CD4-positive, alpha-beta T cell (primary cell): ENCODE data around the gene TMED4. TPM values are rescaled to one million over a fixed set of nuclear protein-coding genes. Genes with fewer than 3 reads are reported as not detected.

Source experiments
- ATAC-seq: fragments of 200-7000 bp; cut with Tn5 transposase; one replicate; pipeline ENCODE4 v1.10.0; 2022; ENCODE audit warnings: mild to moderate bottlenecking; ENCODE audit not compliant: poor library complexity
- CTCF ChIA-PET: fragments of 350-600 bp; sonication (Branson Sonifier 250); formaldehyde crosslinking; loops from one replicate; lab custom pipeline; 2021; ENCODE audit warnings: antibody characterized with exemption, inconsistent platforms; lab: Charles Lee
- POLR2A ChIA-PET: fragments of 350-600 bp; sonication (Branson Sonifier 250); formaldehyde crosslinking; loops from one replicate; lab custom pipeline; 2021; ENCODE audit warnings: antibody characterized with exemption, inconsistent platforms; lab: Charles Lee
- DNase-seq, 14 experiments: peaks; one replicate each; pipeline ENCODE4 v3.0.0-alpha.2; 2013 to 2020; ENCODE audit warnings: mixed read lengths in 2 of 14
- H3K27ac ChIP-seq, 2 donors: one replicate each; pipeline versions ENCODE4 v1.5.1 to v1.7.0; 2013; ENCODE audit warnings: low read length in 2 of 2, low read depth in 1 of 2, mild to moderate bottlenecking in 1 of 2
- H3K27me3 ChIP-seq, 2 experiments: 1 replicate in 1 of 2; 2 replicates in 1 of 2; pipeline versions ENCODE4 v1.6.1 to v1.7.0; 2013; ENCODE audit warnings: low read length in 2 of 2, control low read depth in 1 of 2, mild to moderate bottlenecking in 1 of 2, moderate library complexity in 1 of 2; ENCODE audit not compliant: insufficient read depth in 2 of 2, control insufficient read depth in 1 of 2
- H3K36me3 ChIP-seq: one replicate; pipeline ENCODE4 v1.6.1; 2013; ENCODE audit warnings: low read length, control low read depth; ENCODE audit not compliant: insufficient read depth
- H3K4me1 ChIP-seq: one replicate; pipeline ENCODE4 v1.6.1; 2013; ENCODE audit warnings: low read length, control low read depth; ENCODE audit not compliant: insufficient read depth
- H3K4me3 ChIP-seq: one replicate; pipeline ENCODE4 v1.5.1; 2013; ENCODE audit warnings: mild to moderate bottlenecking, low read length, moderate library complexity
- H3K9me3 ChIP-seq, 2 experiments: 1 replicate in 1 of 2; 2 replicates in 1 of 2; pipeline versions ENCODE4 v1.6.1 to v1.7.0; 2013; ENCODE audit warnings: low read length in 2 of 2, mild to moderate bottlenecking in 2 of 2, control low read depth in 1 of 2, moderate library complexity in 1 of 2; ENCODE audit not compliant: control insufficient read depth in 1 of 2, insufficient read depth in 1 of 2
- H3K27ac Mint-ChIP-seq: one replicate; pipeline ENCODE4 v1.8.0; 2020; ENCODE audit warnings: mixed read lengths
- H3K27me3 Mint-ChIP-seq: one replicate; pipeline ENCODE4 v1.8.0; 2021; ENCODE audit warnings: mixed read lengths
- H3K36me3 Mint-ChIP-seq: one replicate; pipeline ENCODE4 v1.8.0; 2021; ENCODE audit warnings: low read depth, mixed read lengths
- H3K4me1 Mint-ChIP-seq: one replicate; pipeline ENCODE4 v1.8.0; 2021; ENCODE audit warnings: low read depth, mixed read lengths
- H3K4me3 Mint-ChIP-seq: one replicate; pipeline ENCODE4 v1.8.0; 2020; ENCODE audit warnings: mild to moderate bottlenecking, mixed read lengths
- H3K9me3 Mint-ChIP-seq: one replicate; pipeline ENCODE4 v1.8.0; 2020; ENCODE audit warnings: mixed read lengths
- CTCF ChIP-seq: fragments of 200-600 bp; IDR thresholded peaks from one replicate; pipeline ENCODE4 v1.8.0; 2022; ENCODE audit warnings: antibody characterized with exemption, mild to moderate bottlenecking
- intact Hi-C, 2 experiments: fragments of 100-400 bp; cut with DNase I in 1 of 2; cut with micrococcal nuclease in 1 of 2; formaldehyde crosslinking; loops; one replicate each; pipeline versions ENCODE4 v1.15.1 to v1.9.0; 2023 to 2025; cut with DNase I, micrococcal nuclease
- total RNA-seq, 174 experiments: library from RNA in 2 of 174; stranded (reverse) in 2 of 174; gene quantifications; one replicate each; pipeline ENCODE4 v1.2.3 and lab custom pipeline; 2021 to 2026

Gene TMED4
- total RNA-seq, 2 experiments from 2014 or later = 134 to 138 TPM

GRCh38 chr7:44534087-44534486 lies 47.9 kb downstream of the TMED4 start:
- POLR2A ChIA-PET = no interaction called here
- H3K27me3 Mint-ChIP-seq = no peaks in the 10 kb centered on the region
- CTCF ChIA-PET = interaction anchor here (1.1 kb wide), 1 partner anchor 32 kb away, joined by 4 read pairs; no protein-coding TSS in a partner anchor
- no peak for TF ChIP-seq CTCF
- no peak overlapping the region for H3K4me3 Mint-ChIP-seq
- Histone ChIP-seq H3K27ac (no peak overlapping the region), H3K36me3 (no peaks in the 10 kb centered on the region), H3K4me3 (no peak overlapping the region), H3K9me3 (no peaks in the 10 kb centered on the region), H3K4me1 (no peaks in the 10 kb centered on the region), H3K27me3 (no peaks in the 10 kb centered on the region)
- ATAC-seq (no peak), DNase-seq (no peak)
- no peaks in the 10 kb centered on the region for H3K36me3 Mint-ChIP-seq
- no peak overlapping the region for H3K27ac Mint-ChIP-seq
- intact Hi-C loops = no loop called here
- H3K4me1 Mint-ChIP-seq = no peaks in the 10 kb centered on the region
- H3K9me3 Mint-ChIP-seq = no peaks in the 10 kb centered on the region

GRCh38 chr7:44533301-44534055 lies 48.6 kb downstream of the TMED4 start:
- ChIA-PET POLR2A (no interaction called here), CTCF (no interaction called here)
- Mint-ChIP-seq H3K4me1 (no peaks in the 10 kb centered on the region), H3K36me3 (no peaks in the 10 kb centered on the region), H3K4me3 (no peak overlapping the region), H3K9me3 (no peaks in the 10 kb centered on the region), H3K27me3 (no peaks in the 10 kb centered on the region), H3K27ac (no peak overlapping the region)
- no peak for DNase-seq
- intact Hi-C loops = no loop called here
- no peak for ATAC-seq
- Histone ChIP-seq H3K9me3 (no peaks in the 10 kb centered on the region), H3K27ac (no peak overlapping the region), H3K4me1 (no peaks in the 10 kb centered on the region), H3K36me3 (no peaks in the 10 kb centered on the region), H3K27me3 (no peaks in the 10 kb centered on the region), H3K4me3 (no peak overlapping the region)
- TF ChIP-seq CTCF = no peak

- intact Hi-C loops = no loop called here
Measured at GRCh38 chr7:44531421-44532380, 50.3 kb downstream of the TMED4 start.

More at GRCh38 chr7:44531421-44532380, 50.3 kb downstream of the TMED4 start:
- H3K9me3 ChIP-seq = peaks cover 0 to 6% of the 10 kb centered on the region in 2 experiments
- H3K27ac ChIP-seq = no peak overlapping the region
- no peaks in the 10 kb centered on the region for H3K27me3 ChIP-seq
- no peak overlapping the region for H3K27ac Mint-ChIP-seq
- H3K9me3 Mint-ChIP-seq = no peaks in the 10 kb centered on the region
- no peaks in the 10 kb centered on the region for H3K4me1 ChIP-seq
- H3K36me3 Mint-ChIP-seq = no peaks in the 10 kb centered on the region
- H3K36me3 ChIP-seq = no peaks in the 10 kb centered on the region
- H3K4me3 Mint-ChIP-seq = no peak overlapping the region
- no peak for TF ChIP-seq CTCF
- H3K4me3 ChIP-seq = no peak overlapping the region
- no peaks in the 10 kb centered on the region for H3K27me3 Mint-ChIP-seq
- DNase-seq (no peak), ATAC-seq (no peak)
- H3K4me1 Mint-ChIP-seq = no peaks in the 10 kb centered on the region
- ChIA-PET POLR2A (no interaction called here), CTCF (no interaction called here)
